GM13976 (cell line): ENCODE data around the gene HMGB1.

Source experiments
- DNase-seq: peaks from one replicate; pipeline ENCODE4 v3.0.0; 2012; ENCODE audit warnings: low spot score
- in situ Hi-C: fragments of 300-500 bp; cut with MboI; formaldehyde crosslinking; loops from one replicate; pipeline ENCODE4 v1.12.0; 2022; ENCODE audit warnings: low sequenced_read_pairs, mixed read lengths, inconsistent platforms; ENCODE audit not compliant: unreplicated experiment
- TF ChIP-seq, protein P1 (sequence below): IDR thresholded peaks from 2 replicates; pipeline ENCODE4 v1.5.1; 2012; ENCODE audit warnings: borderline replicate concordance, mild to moderate bottlenecking; ENCODE audit not compliant: insufficient read depth; ENCODE audit errors: extremely low read depth, missing control alignments, control extremely low read depth

The HMGB1 gene

GRCh38 chr13:30481241-30481760 lies 15.6 kb upstream of the HMGB1 start:
- TF ChIP-seq, protein P1, sequence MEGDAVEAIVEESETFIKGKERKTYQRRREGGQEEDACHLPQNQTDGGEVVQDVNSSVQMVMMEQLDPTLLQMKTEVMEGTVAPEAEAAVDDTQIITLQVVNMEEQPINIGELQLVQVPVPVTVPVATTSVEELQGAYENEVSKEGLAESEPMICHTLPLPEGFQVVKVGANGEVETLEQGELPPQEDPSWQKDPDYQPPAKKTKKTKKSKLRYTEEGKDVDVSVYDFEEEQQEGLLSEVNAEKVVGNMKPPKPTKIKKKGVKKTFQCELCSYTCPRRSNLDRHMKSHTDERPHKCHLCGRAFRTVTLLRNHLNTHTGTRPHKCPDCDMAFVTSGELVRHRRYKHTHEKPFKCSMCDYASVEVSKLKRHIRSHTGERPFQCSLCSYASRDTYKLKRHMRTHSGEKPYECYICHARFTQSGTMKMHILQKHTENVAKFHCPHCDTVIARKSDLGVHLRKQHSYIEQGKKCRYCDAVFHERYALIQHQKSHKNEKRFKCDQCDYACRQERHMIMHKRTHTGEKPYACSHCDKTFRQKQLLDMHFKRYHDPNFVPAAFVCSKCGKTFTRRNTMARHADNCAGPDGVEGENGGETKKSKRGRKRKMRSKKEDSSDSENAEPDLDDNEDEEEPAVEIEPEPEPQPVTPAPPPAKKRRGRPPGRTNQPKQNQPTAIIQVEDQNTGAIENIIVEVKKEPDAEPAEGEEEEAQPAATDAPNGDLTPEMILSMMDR = no peak
- in situ Hi-C loops = no loop called here
- no peak for DNase-seq

DNA sequence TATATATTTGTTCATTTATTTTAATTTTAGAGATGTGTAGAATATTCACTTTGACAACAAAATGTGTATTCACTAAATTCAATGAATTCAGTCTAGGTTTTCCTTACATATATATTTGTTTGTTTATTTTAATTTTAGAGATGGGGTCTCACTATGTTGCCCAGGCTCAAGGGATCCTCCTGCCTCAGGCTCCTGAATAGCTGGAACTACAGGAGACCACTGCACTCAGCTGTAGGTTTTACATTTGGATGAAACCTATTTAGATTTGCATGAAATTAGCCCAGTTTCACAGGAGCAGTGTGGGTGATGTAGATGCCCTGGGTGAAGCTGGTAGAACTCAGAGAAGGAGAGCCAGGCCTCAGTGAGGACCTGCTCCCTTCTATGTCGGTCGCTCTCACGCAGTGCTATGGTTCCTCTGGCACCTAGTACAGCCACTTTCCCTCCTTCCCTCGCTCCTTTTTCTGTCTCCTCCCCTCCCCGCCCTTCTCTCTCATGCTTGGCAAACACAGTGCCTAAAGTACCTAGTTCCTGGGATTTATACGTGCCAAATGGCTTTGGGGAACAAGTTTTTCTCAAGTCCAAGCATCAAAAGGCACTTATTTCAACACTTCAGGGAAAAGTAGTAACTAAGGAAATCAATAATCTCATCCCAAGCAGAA lies 14.7 kb upstream of the HMGB1 start:
- in situ Hi-C loops = no loop called here
- TF ChIP-seq, protein P1 = no peak
- no peak for DNase-seq

DNA sequence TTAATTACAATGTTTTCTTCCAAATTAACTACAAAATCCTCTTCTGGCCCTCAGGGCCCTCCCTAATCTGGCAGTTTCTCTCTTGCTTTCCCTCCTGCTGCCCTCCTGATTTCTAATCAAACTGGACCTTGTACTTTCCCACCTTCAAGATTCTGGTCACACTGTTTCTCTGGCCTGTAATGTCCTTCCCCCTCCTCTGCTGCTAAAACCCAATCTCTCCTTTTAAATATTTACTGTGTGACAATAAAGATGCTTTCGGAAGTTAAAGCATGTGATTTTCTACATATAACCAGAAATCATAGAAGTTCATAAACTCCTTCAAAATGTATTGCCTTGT lies 14.1 kb upstream of the HMGB1 start:
- in situ Hi-C loops = no loop called here
- no peak for DNase-seq
- TF ChIP-seq, protein P1 = no peak

GRCh38 chr13:30479154-30479882 lies 13.6 kb upstream of the HMGB1 start:
- TF ChIP-seq, protein P1 = no peak
- no peak for DNase-seq
- in situ Hi-C loops = no loop called here

- peak; percentile 63 for DNase-seq
- in situ Hi-C loops = no loop called here
Observed at GRCh38 chr13:30477346-30478195, 11.8 kb upstream of the HMGB1 start.

DNA sequence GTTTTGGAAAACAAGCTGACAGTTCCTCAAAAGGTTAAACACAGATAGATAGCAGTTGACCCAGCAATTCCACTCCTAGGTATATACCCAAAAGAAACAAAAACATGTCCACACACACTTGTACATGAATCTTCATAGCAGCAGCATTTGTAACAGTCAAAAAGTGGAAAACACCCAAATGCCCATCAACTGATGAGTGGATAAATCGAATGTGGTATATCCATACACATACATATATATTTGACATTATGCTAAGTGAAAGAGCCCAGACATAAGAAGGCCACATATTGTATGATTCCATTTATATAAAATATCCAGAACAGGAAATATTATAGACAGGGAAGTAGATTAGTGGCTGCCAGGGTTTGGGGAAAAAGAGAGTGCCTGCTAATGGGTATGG lies 7.9 kb upstream of the HMGB1 start:
- DNase-seq = no peak
- in situ Hi-C loops = no loop called here
- TF ChIP-seq, protein P1 = no peak

More at GRCh38 chr13:30477346-30478195, 11.8 kb upstream of the HMGB1 start:
- TF ChIP-seq, protein P1 = no peak
